DND-41 (cell line): ENCODE data around the gene SFXN1.

Experiments
- ATAC-seq: fragments of 200-7000 bp; cut with Tn5 transposase; 3 replicates; pipeline ENCODE4 v1.9.1; 2021; ENCODE audit warnings: low read depth; ENCODE audit not compliant: insufficient read depth
- DNase-seq: peaks from one replicate; pipeline ENCODE4 v3.0.0-alpha.2; 2020
- H2AFZ ChIP-seq: 2 replicates; pipeline ENCODE4 v1.6.0; 2012; ENCODE audit warnings: low read depth, low read length
- H3K27ac ChIP-seq: 2 replicates; pipeline ENCODE4 v1.5.1; 2012; ENCODE audit warnings: low read length, inconsistent platforms
- H3K27me3 ChIP-seq: fragments of 200-600 bp; sonication (generic); 2 replicates; pipeline ENCODE4 v1.6.0; 2012; ENCODE audit warnings: low read length, mild to moderate bottlenecking, inconsistent platforms; ENCODE audit not compliant: insufficient read depth, poor library complexity
- H3K36me3 ChIP-seq: 2 replicates; pipeline ENCODE4 v1.5.1; 2012; ENCODE audit warnings: low read length, inconsistent platforms; ENCODE audit not compliant: insufficient read depth
- H3K4me1 ChIP-seq: 2 replicates; pipeline ENCODE4 v1.5.1; 2012; ENCODE audit warnings: mild to moderate bottlenecking, low read length; ENCODE audit not compliant: insufficient read depth
- H3K4me2 ChIP-seq: 2 replicates; pipeline ENCODE4 v1.6.0; 2012; ENCODE audit warnings: mild to moderate bottlenecking, moderate library complexity, low read length, inconsistent platforms; ENCODE audit not compliant: insufficient read depth
- H3K4me3 ChIP-seq, 2 experiments: fragments of 200-600 bp in 1 of 2; shearing (Covaris generic) in 1 of 2; 2 replicates each; pipeline ENCODE4 v1.5.1; 2012 to 2016; ENCODE audit warnings: inconsistent platforms in 2 of 2, low read length in 2 of 2, mild to moderate bottlenecking in 2 of 2, low read depth in 1 of 2, moderate library complexity in 1 of 2
- H3K79me2 ChIP-seq: 2 replicates; pipeline ENCODE4 v1.6.0; 2012; ENCODE audit warnings: low read length, inconsistent platforms; ENCODE audit not compliant: insufficient read depth
- H3K9ac ChIP-seq: 2 replicates; pipeline ENCODE4 v1.6.0; 2012; ENCODE audit warnings: low read depth, mild to moderate bottlenecking, inconsistent platforms, low read length, moderate library complexity
- H3K9me3 ChIP-seq: 2 replicates; pipeline ENCODE4 v1.5.1; 2012; ENCODE audit warnings: low read length, moderate library complexity, mild to moderate bottlenecking, inconsistent platforms; ENCODE audit not compliant: insufficient read depth, severe bottlenecking
- H4K20me1 ChIP-seq: 2 replicates; pipeline ENCODE4 v1.6.0; 2012; ENCODE audit warnings: low read length; ENCODE audit not compliant: insufficient read depth
- EZH2 ChIP-seq: IDR thresholded peaks from 3 replicates; pipeline ENCODE4 v1.6.1; 2012; ENCODE audit warnings: borderline replicate concordance, low read depth, mild to moderate bottlenecking, moderate library complexity, low read length, inconsistent platforms; ENCODE audit not compliant: severe bottlenecking
- TF ChIP-seq, protein P1 (sequence below): IDR thresholded peaks from 2 replicates; pipeline ENCODE4 v1.5.1; 2012; ENCODE audit warnings: borderline replicate concordance, low read length, moderate library complexity, mild to moderate bottlenecking; ENCODE audit not compliant: poor library complexity, severe bottlenecking; ENCODE audit errors: extremely low read depth

The SFXN1 gene, protein sequence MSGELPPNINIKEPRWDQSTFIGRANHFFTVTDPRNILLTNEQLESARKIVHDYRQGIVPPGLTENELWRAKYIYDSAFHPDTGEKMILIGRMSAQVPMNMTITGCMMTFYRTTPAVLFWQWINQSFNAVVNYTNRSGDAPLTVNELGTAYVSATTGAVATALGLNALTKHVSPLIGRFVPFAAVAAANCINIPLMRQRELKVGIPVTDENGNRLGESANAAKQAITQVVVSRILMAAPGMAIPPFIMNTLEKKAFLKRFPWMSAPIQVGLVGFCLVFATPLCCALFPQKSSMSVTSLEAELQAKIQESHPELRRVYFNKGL

DNA sequence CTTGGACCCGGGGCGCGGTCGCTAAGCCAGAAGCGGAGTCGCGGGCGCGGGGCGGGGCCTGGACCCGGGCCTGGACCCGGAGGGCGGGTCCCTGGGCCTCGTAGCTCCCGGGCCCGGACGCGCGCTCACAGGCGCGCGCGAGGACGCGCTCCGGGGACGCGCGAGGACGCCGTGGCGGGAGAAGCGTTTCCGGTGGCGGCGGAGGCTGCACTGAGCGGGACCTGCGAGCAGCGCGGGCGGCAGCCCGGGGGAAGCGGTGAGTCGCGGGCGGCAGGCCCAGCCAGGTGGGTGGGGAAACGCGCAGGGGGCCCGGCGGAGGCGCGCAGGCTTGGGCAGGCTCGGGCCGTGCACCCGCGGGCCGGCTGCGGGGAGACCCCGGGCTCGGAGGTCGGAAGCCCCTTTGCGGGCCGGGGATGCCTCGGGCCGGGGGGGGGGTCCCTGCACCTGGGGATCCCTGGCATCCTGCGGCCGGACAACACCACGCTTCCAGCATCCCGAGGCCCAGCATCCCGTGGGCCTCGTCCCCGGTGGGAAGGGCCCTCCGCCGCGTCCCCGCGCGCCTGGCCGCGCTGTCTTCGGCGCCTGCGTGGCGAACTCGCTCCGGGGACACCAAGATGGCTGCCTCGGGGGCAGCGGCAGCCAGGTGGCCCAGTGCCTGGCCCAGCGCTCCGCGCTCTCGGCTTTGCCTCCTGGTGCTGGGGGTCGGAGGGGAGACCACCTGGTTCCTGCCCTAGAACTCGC is at the start of gene SFXN1:
Gene SFXN1 (plus strand): TSS at position 177 of the 741 bp plus-strand sequence. CDS start 13,544 bp downstream, outside the sequence.
- peak; percentile 83 for ATAC-seq
- H3K36me3 ChIP-seq: peaks cover 32% of the 10 kb centered on the region

GRCh38 chr5:175434800-175435199 is 43.6 kb upstream of the SFXN1 start:
- no peak overlapping the region for H3K4me2 ChIP-seq

More for the DNA sequence above, at the start of gene SFXN1:
- H3K9me3 ChIP-seq: no peaks in the 10 kb centered on the region
- peak within 1 kb of the TSS; percentile 40 to 66 for H3K4me3 ChIP-seq
- H2AFZ ChIP-seq: peak within 1 kb of the TSS; percentile 71
- peaks cover 52% of the 10 kb centered on the region for H3K79me2 ChIP-seq
- H3K27me3 ChIP-seq: peaks cover 27% of the 10 kb centered on the region
- peaks cover 31% of the 10 kb centered on the region for H3K4me1 ChIP-seq
- TF ChIP-seq, protein P1, sequence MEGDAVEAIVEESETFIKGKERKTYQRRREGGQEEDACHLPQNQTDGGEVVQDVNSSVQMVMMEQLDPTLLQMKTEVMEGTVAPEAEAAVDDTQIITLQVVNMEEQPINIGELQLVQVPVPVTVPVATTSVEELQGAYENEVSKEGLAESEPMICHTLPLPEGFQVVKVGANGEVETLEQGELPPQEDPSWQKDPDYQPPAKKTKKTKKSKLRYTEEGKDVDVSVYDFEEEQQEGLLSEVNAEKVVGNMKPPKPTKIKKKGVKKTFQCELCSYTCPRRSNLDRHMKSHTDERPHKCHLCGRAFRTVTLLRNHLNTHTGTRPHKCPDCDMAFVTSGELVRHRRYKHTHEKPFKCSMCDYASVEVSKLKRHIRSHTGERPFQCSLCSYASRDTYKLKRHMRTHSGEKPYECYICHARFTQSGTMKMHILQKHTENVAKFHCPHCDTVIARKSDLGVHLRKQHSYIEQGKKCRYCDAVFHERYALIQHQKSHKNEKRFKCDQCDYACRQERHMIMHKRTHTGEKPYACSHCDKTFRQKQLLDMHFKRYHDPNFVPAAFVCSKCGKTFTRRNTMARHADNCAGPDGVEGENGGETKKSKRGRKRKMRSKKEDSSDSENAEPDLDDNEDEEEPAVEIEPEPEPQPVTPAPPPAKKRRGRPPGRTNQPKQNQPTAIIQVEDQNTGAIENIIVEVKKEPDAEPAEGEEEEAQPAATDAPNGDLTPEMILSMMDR: no peak
- TF ChIP-seq EZH2: no peak
- DNase-seq: peak; percentile 86
- H3K9ac ChIP-seq: peak within 1 kb of the TSS; percentile 66
- H4K20me1 ChIP-seq: peaks cover 33% of the 10 kb centered on the region
- H3K4me2 ChIP-seq: peak within 1 kb of the TSS; percentile 85
- peak within 1 kb of the TSS; percentile 69 for H3K27ac ChIP-seq

GRCh38 chr5:175436359-175436758 is 42.0 kb upstream of the SFXN1 start:
- no peak for TF ChIP-seq EZH2
- TF ChIP-seq, protein P1: no peak
- DNase-seq (no peak), ATAC-seq (no peak)
- Histone ChIP-seq H2AFZ (no peak overlapping the region), H3K4me3 (no peak overlapping the region), H3K9me3 (no peaks in the 10 kb centered on the region), H3K9ac (no peak overlapping the region), H3K4me1 (no peaks in the 10 kb centered on the region), H3K27ac (no peak overlapping the region), H3K36me3 (no peaks in the 10 kb centered on the region), H4K20me1 (no peaks in the 10 kb centered on the region), H3K4me2 (no peak overlapping the region), H3K79me2 (no peaks in the 10 kb centered on the region), H3K27me3 (peaks cover 13% of the 10 kb centered on the region)

More at GRCh38 chr5:175434800-175435199, 43.6 kb upstream of the SFXN1 start:
- H4K20me1 ChIP-seq: no peaks in the 10 kb centered on the region
- ATAC-seq (no peak), DNase-seq (no peak)
- TF ChIP-seq, protein P1: no peak
- TF ChIP-seq EZH2: no peak
- no peaks in the 10 kb centered on the region for H3K4me1 ChIP-seq
- no peaks in the 10 kb centered on the region for H3K36me3 ChIP-seq
- H3K9me3 ChIP-seq: no peaks in the 10 kb centered on the region
- no peak overlapping the region for H3K27ac ChIP-seq
- no peak overlapping the region for H2AFZ ChIP-seq
- peaks cover 7% of the 10 kb centered on the region for H3K27me3 ChIP-seq
- no peak overlapping the region for H3K4me3 ChIP-seq
- H3K9ac ChIP-seq: no peak overlapping the region
- no peaks in the 10 kb centered on the region for H3K79me2 ChIP-seq
